Trophoblast cell (in vitro differentiated cells and primary cell): ENCODE measurements around the gene HGFAC.
A peak's percentile ranks its signal among the peaks of the same experiment; 100 is the strongest.

Source experiments
- DNase-seq, 2 donors: peaks; one replicate each; pipeline ENCODE4 v3.0.0-alpha.2; 2016
- H2AFZ ChIP-seq: 2 replicates; pipeline ENCODE4 v1.6.1; 2013; ENCODE audit warnings: low read length, moderate library complexity, mild to moderate bottlenecking; ENCODE audit not compliant: insufficient read depth, poor library complexity
- H2AK5ac ChIP-seq: 2 replicates; pipeline ENCODE4 v1.6.1; 2013; ENCODE audit warnings: mild to moderate bottlenecking, low read length
- H2BK120ac ChIP-seq: 2 replicates; pipeline ENCODE4 v1.6.1; 2013; ENCODE audit warnings: low read length, mild to moderate bottlenecking, moderate library complexity; ENCODE audit not compliant: insufficient read depth, poor library complexity
- H2BK12ac ChIP-seq: 2 replicates; pipeline ENCODE4 v1.6.1; 2013; ENCODE audit warnings: mild to moderate bottlenecking, low read length, moderate library complexity
- H2BK5ac ChIP-seq: 2 replicates; pipeline ENCODE4 v1.6.1; 2013; ENCODE audit warnings: low read length, low read depth, moderate library complexity, mild to moderate bottlenecking; ENCODE audit not compliant: poor library complexity
- H3K14ac ChIP-seq: 2 replicates; pipeline ENCODE4 v1.6.1; 2013; ENCODE audit warnings: mild to moderate bottlenecking, low read length
- H3K18ac ChIP-seq: 2 replicates; pipeline ENCODE4 v1.6.1; 2013; ENCODE audit warnings: mild to moderate bottlenecking, low read length
- H3K23ac ChIP-seq: 2 replicates; pipeline ENCODE4 v1.6.1; 2013; ENCODE audit warnings: low read length
- H3K27ac ChIP-seq: 2 replicates; pipeline ENCODE4 v1.5.1; 2013; ENCODE audit warnings: low read depth, mild to moderate bottlenecking, inconsistent platforms, low read length, moderate library complexity
- H3K27me3 ChIP-seq: 2 replicates; pipeline ENCODE4 v1.6.1; 2013; ENCODE audit warnings: inconsistent platforms, mild to moderate bottlenecking, low read length, moderate library complexity; ENCODE audit not compliant: insufficient read depth
- H3K36me3 ChIP-seq, 2 experiments: 1 replicate in 1 of 2; 2 replicates in 1 of 2; pipeline ENCODE4 v1.6.1; 2013; ENCODE audit warnings: low read length in 2 of 2, mild to moderate bottlenecking in 2 of 2, moderate library complexity in 1 of 2; ENCODE audit not compliant: insufficient read depth in 2 of 2, control insufficient read depth in 1 of 2
- H3K4ac ChIP-seq: 2 replicates; pipeline ENCODE4 v1.6.1; 2013; ENCODE audit warnings: low read depth, mild to moderate bottlenecking, low read length, moderate library complexity
- H3K4me1 ChIP-seq, 2 experiments: 1 replicate in 1 of 2; 2 replicates in 1 of 2; pipeline ENCODE4 v1.6.1; 2013; ENCODE audit warnings: low read length in 2 of 2, mild to moderate bottlenecking in 2 of 2, moderate library complexity in 1 of 2; ENCODE audit not compliant: insufficient read depth in 2 of 2, control insufficient read depth in 1 of 2
- H3K4me2 ChIP-seq: 2 replicates; pipeline ENCODE4 v1.6.1; 2013; ENCODE audit warnings: inconsistent platforms, mild to moderate bottlenecking, low read length, moderate library complexity
- H3K4me3 ChIP-seq: 2 replicates; pipeline ENCODE4 v1.5.1; 2013; ENCODE audit warnings: mild to moderate bottlenecking, low read depth, low read length, inconsistent platforms
- H3K79me1 ChIP-seq: one replicate; pipeline ENCODE4 v1.6.1; 2013; ENCODE audit warnings: low read length
- H3K79me2 ChIP-seq: 2 replicates; pipeline ENCODE4 v1.6.1; 2013; ENCODE audit warnings: low read length, mild to moderate bottlenecking; ENCODE audit not compliant: control insufficient read depth, insufficient read depth, poor library complexity
- H3K9ac ChIP-seq: 2 replicates; pipeline ENCODE4 v1.6.1; 2013; ENCODE audit warnings: mild to moderate bottlenecking, low read length
- H3K9me3 ChIP-seq: 2 replicates; pipeline ENCODE4 v1.6.1; 2013; ENCODE audit warnings: low read depth, mild to moderate bottlenecking, control low read depth, inconsistent platforms, low read length; ENCODE audit not compliant: insufficient read depth
- H4K12ac ChIP-seq: 2 replicates; pipeline ENCODE4 v1.6.1; 2013; ENCODE audit warnings: low read depth, mild to moderate bottlenecking, low read length, moderate library complexity
- H4K8ac ChIP-seq: 2 replicates; pipeline ENCODE4 v1.6.1; 2013; ENCODE audit warnings: low read depth, mild to moderate bottlenecking, low read length, moderate library complexity
- H4K91ac ChIP-seq: one replicate; pipeline ENCODE4 v1.6.1; 2013; ENCODE audit warnings: low read depth, mild to moderate bottlenecking, low read length, moderate library complexity
- WGBS: extraction: QIAGEN DNeasy Blood & Tissue Kit; methylation state at CpG from one replicate; pipeline ENCODE4 v1.1.7; 2013; ENCODE audit warnings: missing lambda C conversion rate; ENCODE audit not compliant: insufficient read length, insufficient coverage; ENCODE audit errors: extremely low coverage; 5-methylcytosine and 5-hydroxymethylcytosine counted together

The HGFAC gene

DNA sequence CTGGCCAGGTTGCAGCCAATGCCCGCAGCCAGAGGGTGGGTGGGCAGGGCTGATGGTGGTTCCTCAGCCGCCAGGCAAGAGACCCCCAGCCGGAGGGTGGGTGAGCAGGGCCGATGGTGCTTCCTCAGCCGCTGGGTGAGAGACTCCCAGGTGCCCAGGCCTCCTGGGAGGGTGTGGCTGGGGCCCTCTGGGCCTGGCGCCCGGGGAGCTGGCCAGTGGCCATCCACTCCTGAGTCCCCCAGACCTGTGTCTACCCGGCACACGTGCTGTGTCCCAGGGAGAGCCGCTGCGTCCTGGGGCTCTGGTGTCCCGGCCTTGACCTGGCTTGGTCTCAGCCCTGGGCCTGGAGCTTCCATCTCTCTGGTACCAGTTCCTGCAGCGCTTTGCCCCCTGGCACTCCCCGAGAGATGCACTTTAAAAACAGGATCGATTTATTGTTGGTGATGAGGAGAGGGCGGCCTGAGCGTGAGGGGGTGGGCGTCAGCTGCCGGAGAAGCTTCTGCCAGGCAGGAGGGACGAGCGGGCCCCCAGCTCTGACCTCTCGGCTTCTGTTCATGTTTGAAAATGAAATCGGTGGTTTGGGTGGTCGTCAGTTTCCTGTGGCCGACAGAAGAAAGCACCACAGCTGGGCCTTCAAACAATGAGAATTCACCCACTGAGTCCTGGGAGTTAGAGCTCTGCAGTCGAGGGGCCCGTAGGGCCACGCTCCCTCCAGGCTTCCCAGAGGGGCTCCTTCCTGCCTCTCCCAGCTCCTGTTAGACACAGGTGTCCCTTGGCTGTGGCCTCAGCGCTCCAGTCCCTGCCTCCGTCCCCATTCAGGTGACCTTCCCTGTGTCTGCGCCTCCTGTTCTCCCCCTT is 27.8 kb downstream of the HGFAC start:
- H3K18ac ChIP-seq, result no peak overlapping the region
- no peaks in the 10 kb centered on the region for H3K4me1 ChIP-seq
- H2AFZ ChIP-seq, result no peak overlapping the region
- H3K79me2 ChIP-seq, result no peaks in the 10 kb centered on the region
- H3K4me3 ChIP-seq, result no peak overlapping the region
- no peak overlapping the region for H2AK5ac ChIP-seq
- no peak overlapping the region for H3K23ac ChIP-seq
- no peaks in the 10 kb centered on the region for H3K79me1 ChIP-seq
- H2BK5ac ChIP-seq, result no peak overlapping the region
- no peak overlapping the region for H4K8ac ChIP-seq
- no peaks in the 10 kb centered on the region for H3K36me3 ChIP-seq
- H3K27me3 ChIP-seq, result no peaks in the 10 kb centered on the region
- no peak overlapping the region for H3K4ac ChIP-seq
- H3K9me3 ChIP-seq, result peaks cover 17% of the 10 kb centered on the region
- H3K9ac ChIP-seq, result no peak overlapping the region
- no peak for DNase-seq
- H4K12ac ChIP-seq, result no peak overlapping the region
- WGBS, result no CpG with 5 or more reads among the region's 31 CpGs
- H3K14ac ChIP-seq, result no peak overlapping the region
- H2BK12ac ChIP-seq, result no peak overlapping the region
- H3K27ac ChIP-seq, result no peak overlapping the region
- no peak overlapping the region for H3K4me2 ChIP-seq
- no peak overlapping the region for H2BK120ac ChIP-seq
- no peak overlapping the region for H4K91ac ChIP-seq

DNA sequence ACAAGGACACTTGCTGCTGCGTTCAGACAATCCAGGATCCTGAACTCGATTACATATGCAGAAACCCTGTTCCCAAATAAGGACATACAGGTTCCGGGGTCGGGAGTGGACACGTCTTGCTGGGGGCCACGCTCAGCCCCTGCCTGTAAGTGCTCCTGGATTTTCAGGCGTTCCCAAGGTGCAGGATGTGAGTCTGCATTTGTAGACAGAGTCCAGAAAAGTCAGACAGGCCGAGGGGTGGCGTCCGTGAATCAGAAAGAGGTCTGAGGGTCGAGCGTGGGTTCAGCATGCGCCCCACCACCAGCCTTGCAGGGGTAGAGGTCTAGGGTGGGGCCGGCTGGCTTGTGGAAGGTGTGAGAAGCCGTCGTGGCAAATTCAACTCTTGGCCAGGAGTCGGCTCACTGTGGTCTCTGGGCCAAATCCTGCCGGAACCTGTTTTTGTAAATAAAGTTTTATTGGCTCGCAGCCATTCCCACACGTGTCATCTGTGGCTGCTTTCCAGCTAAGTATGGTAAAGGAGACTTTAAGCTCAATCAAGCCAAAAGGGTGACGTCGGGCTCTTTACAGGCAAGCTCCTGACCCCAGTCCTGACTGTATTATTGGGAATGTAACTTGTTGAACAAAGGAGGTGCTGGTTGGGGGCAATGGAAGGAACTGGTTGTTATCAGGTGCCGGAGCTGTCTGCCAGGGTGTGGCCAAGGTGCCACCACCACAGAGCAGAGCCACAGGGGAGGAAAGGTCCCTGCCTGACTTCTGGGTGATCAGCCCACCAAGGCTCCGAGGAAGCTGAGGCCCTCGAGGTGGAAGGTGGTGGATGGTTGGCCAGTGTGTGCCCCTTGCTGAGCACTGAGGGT is 28.7 kb downstream of the HGFAC start:
- no peak overlapping the region for H2BK120ac ChIP-seq
- no peaks in the 10 kb centered on the region for H3K79me2 ChIP-seq
- H4K91ac ChIP-seq, result no peak overlapping the region
- DNase-seq, result no peak
- no peak overlapping the region for H4K8ac ChIP-seq
- no peak overlapping the region for H3K14ac ChIP-seq
- no peak overlapping the region for H3K23ac ChIP-seq
- H2AK5ac ChIP-seq, result no peak overlapping the region
- peaks cover 14% of the 10 kb centered on the region for H3K9me3 ChIP-seq
- no peak overlapping the region for H3K4me2 ChIP-seq
- no peak overlapping the region for H2AFZ ChIP-seq
- no peaks in the 10 kb centered on the region for H3K79me1 ChIP-seq
- no peaks in the 10 kb centered on the region for H3K27me3 ChIP-seq
- no peak overlapping the region for H3K27ac ChIP-seq
- no peak overlapping the region for H3K18ac ChIP-seq
- no peaks in the 10 kb centered on the region for H3K4me1 ChIP-seq
- no peak overlapping the region for H3K9ac ChIP-seq
- H2BK5ac ChIP-seq, result no peak overlapping the region
- WGBS, result no CpG with 5 or more reads among the region's 25 CpGs
- H3K4me3 ChIP-seq, result no peak overlapping the region
- H4K12ac ChIP-seq, result no peak overlapping the region
- H3K36me3 ChIP-seq, result no peaks in the 10 kb centered on the region
- H3K4ac ChIP-seq, result no peak overlapping the region
- H2BK12ac ChIP-seq, result no peak overlapping the region

DNA sequence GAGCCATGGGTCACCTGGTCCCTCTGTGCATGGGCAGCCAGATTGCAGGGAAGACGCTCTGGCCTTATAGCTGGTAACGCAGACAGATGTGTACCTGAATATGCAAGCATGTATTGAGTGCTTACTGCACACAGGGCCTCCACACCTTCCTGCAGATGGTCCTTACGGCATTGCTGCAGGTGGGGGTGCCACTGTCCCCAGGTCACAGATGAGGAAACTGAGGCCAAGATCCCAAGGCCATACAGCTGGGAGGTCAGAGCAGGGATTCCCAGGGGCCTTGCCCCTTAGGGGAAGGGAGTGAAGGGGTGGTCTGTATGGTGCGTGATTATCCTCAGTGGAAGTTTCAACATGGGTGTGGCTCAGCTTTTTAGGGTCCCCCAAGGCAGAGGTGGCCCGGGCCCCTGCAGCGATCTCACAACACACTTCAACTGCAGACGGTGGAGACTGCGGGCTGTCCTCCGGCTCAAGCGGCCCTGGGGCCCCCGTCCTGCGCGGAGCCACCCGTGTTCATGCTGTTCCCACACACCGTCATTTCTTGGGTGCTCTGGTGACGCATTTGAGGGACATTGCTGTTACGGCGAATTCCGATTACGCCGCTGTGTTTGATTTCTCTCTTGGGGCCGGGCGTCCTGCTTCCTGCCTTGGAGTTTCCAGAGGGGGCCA is 29.5 kb downstream of the HGFAC start:
- Histone ChIP-seq H3K27me3 (no peaks in the 10 kb centered on the region), H3K79me2 (no peaks in the 10 kb centered on the region), H4K8ac (no peak overlapping the region), H3K4me3 (peak overlapping the region; percentile 0), H2BK120ac (no peak overlapping the region), H3K14ac (no peak overlapping the region), H3K36me3 (no peaks in the 10 kb centered on the region), H3K27ac (no peak overlapping the region), H3K9ac (no peak overlapping the region), H2BK5ac (no peak overlapping the region), H2AK5ac (no peak overlapping the region), H3K23ac (no peak overlapping the region), H3K4ac (no peak overlapping the region), H2AFZ (no peak overlapping the region), H3K79me1 (no peaks in the 10 kb centered on the region), H3K9me3 (peaks cover 14% of the 10 kb centered on the region), H4K12ac (no peak overlapping the region), H2BK12ac (no peak overlapping the region), H3K18ac (no peak overlapping the region), H3K4me1 (no peaks in the 10 kb centered on the region), H3K4me2 (no peak overlapping the region), H4K91ac (no peak overlapping the region)
- no peak for DNase-seq
- no CpG with 5 or more reads among the region's 23 CpGs for WGBS

DNA sequence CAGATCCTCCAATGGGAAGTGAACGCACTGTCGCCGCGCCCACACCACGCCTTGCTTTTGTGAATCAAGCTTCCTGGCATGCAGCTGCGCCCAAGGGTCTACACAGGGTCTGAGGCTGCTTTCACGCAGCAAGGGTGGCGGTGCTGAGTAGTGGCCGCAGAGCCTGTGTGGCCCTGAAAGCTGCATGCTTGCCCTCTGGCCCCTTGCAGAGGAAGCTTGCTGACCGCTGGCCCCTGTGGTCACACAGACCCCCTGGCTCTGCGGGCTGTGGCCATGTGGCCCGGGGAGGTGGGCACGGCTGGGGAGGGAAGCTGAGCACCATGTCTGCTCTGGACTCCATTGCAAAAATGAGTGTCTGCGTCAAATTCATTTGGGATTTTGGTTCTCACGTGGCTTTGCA is 30.1 kb downstream of the HGFAC start:
- H3K4me2 ChIP-seq, result no peak overlapping the region
- H3K4ac ChIP-seq, result no peak overlapping the region
- H4K12ac ChIP-seq, result no peak overlapping the region
- no peak for DNase-seq
- H2AFZ ChIP-seq, result no peak overlapping the region
- no peaks in the 10 kb centered on the region for H3K79me2 ChIP-seq
- H3K23ac ChIP-seq, result no peak overlapping the region
- H2BK120ac ChIP-seq, result no peak overlapping the region
- no peak overlapping the region for H3K27ac ChIP-seq
- no peak overlapping the region for H3K9ac ChIP-seq
- H3K36me3 ChIP-seq, result no peaks in the 10 kb centered on the region
- H2BK12ac ChIP-seq, result no peak overlapping the region
- peaks cover 14% of the 10 kb centered on the region for H3K9me3 ChIP-seq
- no peaks in the 10 kb centered on the region for H3K4me1 ChIP-seq
- no peak overlapping the region for H3K14ac ChIP-seq
- no peak overlapping the region for H3K18ac ChIP-seq
- H2BK5ac ChIP-seq, result no peak overlapping the region
- no peaks in the 10 kb centered on the region for H3K79me1 ChIP-seq
- no CpG with 5 or more reads among the region's 15 CpGs for WGBS
- no peaks in the 10 kb centered on the region for H3K27me3 ChIP-seq
- H4K91ac ChIP-seq, result no peak overlapping the region
- H2AK5ac ChIP-seq, result no peak overlapping the region
- H4K8ac ChIP-seq, result no peak overlapping the region
- H3K4me3 ChIP-seq, result no peak overlapping the region
